Stomach (tissue), 9 donors: ENCODE measurements around the gene KRTAP19-2. TPM values are rescaled to one million over a fixed set of nuclear protein-coding genes. Genes with fewer than 3 reads are reported as not detected.

Experiments used
- DNase-seq, 2 donors: peaks; one replicate each; pipeline versions ENCODE4 v3.0.0 to v3.0.0-alpha.2; 2013 to 2019
- H3K27ac ChIP-seq, 5 donors: fragments of 200-600 bp in 4 of 5; sonication (generic) in 4 of 5; one replicate each; pipeline ENCODE4 v1.5.1; 2013 to 2019; ENCODE audit warnings: mild to moderate bottlenecking in 1 of 5, moderate library complexity in 1 of 5
- H3K27me3 ChIP-seq, 3 donors: fragments of 200-600 bp; sonication (generic); one replicate each; pipeline ENCODE4 v1.5.1; 2017 to 2019; ENCODE audit warnings: mixed run types in 1 of 3
- H3K36me3 ChIP-seq, 4 donors: fragments of 200-600 bp; sonication (generic); 1 replicate in 3 of 4; 2 replicates in 1 of 4; pipeline ENCODE4 v1.5.1; 2016 to 2019
- H3K4me1 ChIP-seq, 4 donors: fragments of 200-600 bp; sonication (generic); one replicate each; pipeline ENCODE4 v1.5.1; 2016 to 2019
- H3K4me3 ChIP-seq, 4 donors: fragments of 200-600 bp; sonication (generic) in 3 of 4; one replicate each; pipeline ENCODE4 v1.5.1; 2016 to 2019; ENCODE audit warnings: mild to moderate bottlenecking in 1 of 4
- H3K9me3 ChIP-seq, 4 donors: fragments of 200-600 bp; sonication (generic); one replicate each; pipeline ENCODE4 v1.5.1; 2016 to 2019
- EP300 ChIP-seq: sonication (generic); formaldehyde crosslinking; IDR thresholded peaks from one replicate; pipeline ENCODE4 v1.6.1; 2017; ENCODE audit warnings: antibody characterized with exemption
- POLR2A ChIP-seq, 4 donors: fragments of 450-650 bp; IDR thresholded peaks; one replicate each; pipeline ENCODE4 v1.6.1; 2016; ENCODE audit warnings: antibody characterized with exemption in 4 of 4, control low read depth in 2 of 4, mild to moderate bottlenecking in 1 of 4, moderate library complexity in 1 of 4
- POLR2AphosphoS5 ChIP-seq, 3 donors: sonication (generic); formaldehyde crosslinking; IDR thresholded peaks; one replicate each; pipeline ENCODE4 v1.6.1; 2016; ENCODE audit warnings: antibody characterized with exemption in 3 of 3
- WGBS, 5 donors: extraction: QIAGEN DNeasy Blood & Tissue Kit in 3 of 5; methylation state at CpG; one replicate each; pipeline versions ENCODE4 v1.1.5 to v1.1.7; 2013 to 2018; 5-methylcytosine and 5-hydroxymethylcytosine counted together
- intact Hi-C: fragments of 100-400 bp; cut with DNase I; formaldehyde crosslinking; loops from one replicate; pipeline ENCODE4 v1.15.1; 2023; ENCODE audit warnings: low total_unique reads
- polyA plus RNA-seq, 3 donors: library from polyadenylated mRNA; stranded (reverse); fragments of 200-250 nt; gene quantifications; one replicate each; pipeline ENCODE4 v1.2.3, GENCODE V29; 2013
- total RNA-seq, 5 donors: library from RNA; depleted of rRNA; stranded (reverse); fragments of >200 nt; gene quantifications; one replicate each; pipeline versions ENCODE4 v1.1.0 to v1.2.3, GENCODE V29; 2014 to 2016
- TF ChIP-seq, protein P1 (sequence below), 7 experiments: fragments of 450-650 bp in 4 of 7; fragments of 200-600 bp in 3 of 7; sonication (generic) in 3 of 7; IDR thresholded peaks; one replicate each; pipeline ENCODE4 v1.5.1; 2016 to 2019; ENCODE audit warnings: antibody characterized with exemption in 7 of 7, control low read depth in 2 of 7, mild to moderate bottlenecking in 1 of 7
- donor health status: healthy with polysubstance abuse.
- donor health status: Bipolar disorder and iron deficiency.
- donor health status: healthy.

Gene KRTAP19-2
- total and polyA plus RNA-seq, 8 donors, result not detected

DNA sequence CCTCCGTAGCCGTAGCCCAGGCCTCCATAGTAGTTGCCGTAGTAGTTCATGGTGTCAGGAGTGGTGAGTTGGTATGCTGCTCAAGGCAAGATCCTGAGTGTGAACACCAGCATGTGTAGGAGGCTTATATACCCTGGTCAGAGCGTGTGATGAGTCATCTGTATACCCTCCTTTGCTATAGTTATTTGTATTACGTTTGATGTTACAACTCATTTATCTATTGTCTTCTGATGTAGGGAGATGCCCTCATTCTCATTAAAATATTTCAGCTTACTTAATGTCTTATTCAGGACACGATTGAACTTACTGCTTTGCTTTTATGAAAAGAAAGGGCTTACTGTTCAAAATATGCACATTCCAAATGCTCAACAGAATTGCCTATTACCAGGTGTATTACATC, 14.8 kb upstream of the KRTAP19-2 start, which contains the start of gene KRTAP19-5:
Gene KRTAP19-5, minus strand, starts transcription at position 101 of the 400 bp plus-strand sequence. Its CDS starts 51 bp downstream, at position 50.
- WGBS, 5 donors, result 79 to 85% (median 82%) methylated on average over 6 of the region's 6 CpGs
- TF ChIP-seq POLR2A (IDR thresholded peaks at IDR 0.05) (no peak), POLR2AphosphoS5 (IDR thresholded peaks at IDR 0.05) (no peak), EP300 (no peak)
- TF ChIP-seq, protein P1, sequence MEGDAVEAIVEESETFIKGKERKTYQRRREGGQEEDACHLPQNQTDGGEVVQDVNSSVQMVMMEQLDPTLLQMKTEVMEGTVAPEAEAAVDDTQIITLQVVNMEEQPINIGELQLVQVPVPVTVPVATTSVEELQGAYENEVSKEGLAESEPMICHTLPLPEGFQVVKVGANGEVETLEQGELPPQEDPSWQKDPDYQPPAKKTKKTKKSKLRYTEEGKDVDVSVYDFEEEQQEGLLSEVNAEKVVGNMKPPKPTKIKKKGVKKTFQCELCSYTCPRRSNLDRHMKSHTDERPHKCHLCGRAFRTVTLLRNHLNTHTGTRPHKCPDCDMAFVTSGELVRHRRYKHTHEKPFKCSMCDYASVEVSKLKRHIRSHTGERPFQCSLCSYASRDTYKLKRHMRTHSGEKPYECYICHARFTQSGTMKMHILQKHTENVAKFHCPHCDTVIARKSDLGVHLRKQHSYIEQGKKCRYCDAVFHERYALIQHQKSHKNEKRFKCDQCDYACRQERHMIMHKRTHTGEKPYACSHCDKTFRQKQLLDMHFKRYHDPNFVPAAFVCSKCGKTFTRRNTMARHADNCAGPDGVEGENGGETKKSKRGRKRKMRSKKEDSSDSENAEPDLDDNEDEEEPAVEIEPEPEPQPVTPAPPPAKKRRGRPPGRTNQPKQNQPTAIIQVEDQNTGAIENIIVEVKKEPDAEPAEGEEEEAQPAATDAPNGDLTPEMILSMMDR (IDR thresholded peaks at IDR 0.05), result no peak
- no peak within 1 kb of the TSS for H3K27ac ChIP-seq
- H3K4me1 ChIP-seq, result no peaks in the 10 kb centered on the region
- H3K4me3 ChIP-seq, result no peak within 1 kb of the TSS
- intact Hi-C loops, result no loop called here
- H3K27me3 ChIP-seq, result no peaks in the 10 kb centered on the region
- H3K36me3 ChIP-seq, result no peaks in the 10 kb centered on the region
- H3K9me3 ChIP-seq, result no peaks in the 10 kb centered on the region
- no peak for DNase-seq

GRCh38 chr21:30497065-30497464, 9.8 kb upstream of the KRTAP19-2 start, which contains the start of gene KRTAP19-4:
KRTAP19-4 (minus strand) TSS chr21:30497165; CDS start chr21:30497110, 55 bp downstream.
- H3K27ac ChIP-seq, result no peak within 1 kb of the TSS
- H3K9me3 ChIP-seq, result no peaks in the 10 kb centered on the region
- 62 to 80% (median 69%) methylated on average over 4 of the region's 4 CpGs for WGBS, 5 donors
- no peaks in the 10 kb centered on the region for H3K27me3 ChIP-seq
- no peak within 1 kb of the TSS for H3K4me3 ChIP-seq
- no peaks in the 10 kb centered on the region for H3K36me3 ChIP-seq
- TF ChIP-seq EP300 (no peak), POLR2AphosphoS5 (IDR thresholded peaks at IDR 0.05) (no peak), POLR2A (IDR thresholded peaks at IDR 0.05) (no peak)
- TF ChIP-seq, protein P1 (IDR thresholded peaks at IDR 0.05), result no peak
- DNase-seq, result no peak
- no peaks in the 10 kb centered on the region for H3K4me1 ChIP-seq
- intact Hi-C loops, result no loop called here

DNA sequence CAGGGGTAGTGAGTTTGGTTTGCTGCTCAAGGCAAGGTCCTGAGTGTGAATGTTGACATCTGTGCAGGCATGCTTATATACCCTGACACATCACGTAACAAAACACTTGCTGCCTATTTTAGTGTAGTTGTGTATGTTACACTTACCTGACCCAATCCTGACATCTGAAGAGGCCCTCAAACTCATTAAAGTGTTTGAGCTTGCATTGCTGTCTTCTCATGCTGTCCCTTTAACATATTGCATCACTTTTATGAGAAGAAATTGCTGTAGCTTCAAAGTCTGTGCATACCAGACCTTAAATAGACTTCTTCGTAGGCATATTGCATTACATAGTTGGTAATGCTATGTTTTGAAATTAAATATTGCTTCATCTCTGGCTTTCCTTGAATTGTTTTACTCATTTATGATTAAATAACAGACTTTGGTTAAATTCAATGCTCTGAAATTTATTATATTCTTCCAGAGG, 4.8 kb upstream of the KRTAP19-2 start, which contains the start of gene KRTAP19-3:
Gene KRTAP19-3, minus strand, starts transcription at position 51 of the 466 bp plus-strand sequence. CDS start 56 bp downstream, outside the sequence.
- H3K27ac ChIP-seq, result no peak within 1 kb of the TSS
- DNase-seq, result no peak
- no peaks in the 10 kb centered on the region for H3K36me3 ChIP-seq
- H3K27me3 ChIP-seq, result no peaks in the 10 kb centered on the region
- H3K4me3 ChIP-seq, result no peak within 1 kb of the TSS
- H3K4me1 ChIP-seq, result no peaks in the 10 kb centered on the region
- H3K9me3 ChIP-seq, result peaks cover 0 to 17% (median 10%) of the 10 kb centered on the region in 4 donors
- intact Hi-C loops, result no loop called here
- no peak for TF ChIP-seq POLR2AphosphoS5 (IDR thresholded peaks at IDR 0.05)
- TF ChIP-seq, protein P1 (IDR thresholded peaks at IDR 0.05), result no peak
- TF ChIP-seq EP300, result no peak
- TF ChIP-seq POLR2A (IDR thresholded peaks at IDR 0.05), result no peak
- WGBS, 5 donors, result 80 to 92% (median 83%) methylated on average over 2 of the region's 2 CpGs

- no peak for DNase-seq
- no peak overlapping the region for H3K4me3 ChIP-seq
- intact Hi-C loops, result no loop called here
- 39 to 68% (median 49%) methylated on average over 2 of the region's 2 CpGs for WGBS, 5 donors
- no peaks in the 10 kb centered on the region for H3K4me1 ChIP-seq
- H3K9me3 ChIP-seq, result peaks cover 0 to 35% (median 20%) of the 10 kb centered on the region in 4 donors
- H3K27me3 ChIP-seq, result no peaks in the 10 kb centered on the region
- H3K36me3 ChIP-seq, result no peaks in the 10 kb centered on the region
- TF ChIP-seq POLR2A (IDR thresholded peaks at IDR 0.05), result no peak
- TF ChIP-seq, protein P1 (IDR thresholded peaks at IDR 0.05), result no peak
- no peak for TF ChIP-seq EP300
- H3K27ac ChIP-seq, result no peak overlapping the region
Observed at GRCh38 chr21:30486180-30486579, 1.1 kb downstream of the KRTAP19-2 start.
